SK-N-SH (cell line): ENCODE results near the gene NT5M. TPM values are rescaled to one million over a fixed set of nuclear protein-coding genes. Genes with fewer than 3 reads are reported as not detected.
"Not testable (repeated sequence)": the region's sequence is repeated elsewhere in the genome, so short reads cannot be mapped to it uniquely, and the experiment has no call there.

Source experiments
- CTCF ChIA-PET: fragments of 300-600, 350-600 bp; formaldehyde crosslinking; extraction: SDS; loops from one replicate; lab custom pipeline; 2021; lab: Yijun Ruan, JAX
- POLR2A ChIA-PET: fragments of 350-600 bp; sonication (Branson Sonifier 250); formaldehyde crosslinking; extraction: SDS; loops from one replicate; lab custom pipeline; 2020; ENCODE audit warnings: antibody characterized with exemption, inconsistent platforms; lab: Yijun Ruan, JAX
- DNase-seq: peaks from one replicate; pipeline ENCODE4 v3.0.0; 2012
- H2AFZ ChIP-seq: fragments of 200-600 bp; sonication (generic); 2 replicates; pipeline ENCODE4 v1.8.1; 2016; ENCODE audit warnings: antibody characterized with exemption, mild to moderate bottlenecking, low read depth
- H3F3A ChIP-seq: fragments of 200-600 bp; sonication (generic); replicated peaks from 2 replicates; pipeline ENCODE3; 2016; ENCODE audit warnings: antibody characterized with exemption, mild to moderate bottlenecking; ENCODE audit not compliant: insufficient read depth
- H3K27ac ChIP-seq, 2 experiments: fragments of 200-500 bp in 1 of 2; fragments of 200-600 bp in 1 of 2; sonication (Bioruptor generic) in 1 of 2; sonication (generic), shearing (Covaris generic) in 1 of 2; 2 replicates each; pipeline versions ENCODE4 v1.5.1 to v1.6.1; 2014 to 2016; ENCODE audit warnings: low read depth in 2 of 2, inconsistent platforms in 1 of 2, low read length in 1 of 2, mild to moderate bottlenecking in 1 of 2, mixed read lengths in 1 of 2
- H3K27me3 ChIP-seq: fragments of 200-600 bp; sonication (generic), shearing (Covaris generic); 2 replicates; pipeline ENCODE4 v1.6.1; 2016; ENCODE audit warnings: mixed run types; ENCODE audit not compliant: insufficient read depth
- H3K36me3 ChIP-seq, 2 experiments: fragments of 200-500 bp in 1 of 2; fragments of 200-600 bp in 1 of 2; sonication (Bioruptor generic) in 1 of 2; sonication (generic) in 1 of 2; replicated peaks in 1 of 2; 2 replicates each; pipeline versions ENCODE3 to v1.5.1; 2014 to 2016; ENCODE audit warnings: low read length in 1 of 2, mild to moderate bottlenecking in 1 of 2; ENCODE audit not compliant: insufficient read depth in 2 of 2, control insufficient read depth in 1 of 2
- H3K4me1 ChIP-seq, 2 experiments: fragments of 200-500 bp in 1 of 2; fragments of 200-600 bp in 1 of 2; sonication (Bioruptor generic) in 1 of 2; sonication (generic), shearing (Covaris generic) in 1 of 2; 2 replicates each; pipeline versions ENCODE4 v1.5.1 to v1.6.1; 2014 to 2016; ENCODE audit warnings: low read depth in 1 of 2, low read length in 1 of 2, mixed run types in 1 of 2; ENCODE audit not compliant: insufficient read depth in 2 of 2, control insufficient read depth in 1 of 2
- H3K4me2 ChIP-seq: fragments of 200-600 bp; sonication (generic), shearing (Covaris generic); 2 replicates; pipeline ENCODE4 v1.6.1; 2017; ENCODE audit warnings: mixed run types
- H3K4me3 ChIP-seq, 2 experiments: fragments of 200-500 bp in 1 of 2; fragments of 200-600 bp in 1 of 2; sonication (Bioruptor generic) in 1 of 2; sonication (generic), shearing (Covaris generic) in 1 of 2; 2 replicates each; pipeline versions ENCODE4 v1.5.1 to v1.8.1; 2014 to 2016; ENCODE audit warnings: low read depth in 2 of 2, inconsistent platforms in 1 of 2, low read length in 1 of 2, mild to moderate bottlenecking in 1 of 2, mixed read lengths in 1 of 2, moderate library complexity in 1 of 2
- H3K79me2 ChIP-seq: fragments of 200-600 bp; sonication (generic); 2 replicates; pipeline ENCODE4 v1.8.1; 2017; ENCODE audit warnings: mild to moderate bottlenecking; ENCODE audit not compliant: insufficient read depth
- H3K9ac ChIP-seq: fragments of 200-600 bp; sonication (generic); 2 replicates; pipeline ENCODE4 v1.6.1; 2017; ENCODE audit warnings: mixed run types
- H3K9me2 ChIP-seq: fragments of 200-600 bp; sonication (generic); 2 replicates; pipeline ENCODE4 v1.6.1; 2017; ENCODE audit warnings: mixed run types
- H3K9me3 ChIP-seq: fragments of 200-600 bp; sonication (generic); 2 replicates; pipeline ENCODE4 v1.6.1; 2017; ENCODE audit warnings: mixed run types, mild to moderate bottlenecking, moderate library complexity
- H4K20me1 ChIP-seq: fragments of 200-600 bp; sonication (generic); 2 replicates; pipeline ENCODE4 v1.6.1; 2017; ENCODE audit warnings: mild to moderate bottlenecking, mixed run types; ENCODE audit not compliant: insufficient read depth
- CTCF ChIP-seq: fragments of 200-600 bp; sonication (generic); IDR thresholded peaks from 2 replicates; pipeline ENCODE4 v1.6.1; 2017; ENCODE audit warnings: antibody characterized with exemption, mild to moderate bottlenecking, moderate library complexity
- EP300 ChIP-seq, 2 experiments: IDR thresholded peaks; 2 replicates each; pipeline versions ENCODE4 v1.4.0 to v1.6.1; 2012; ENCODE audit warnings: borderline replicate concordance in 1 of 2, low read depth in 1 of 2, low read length in 1 of 2
- EZH2phosphoT487 ChIP-seq: fragments of 200-600 bp; sonication (generic); IDR thresholded peaks from 2 replicates; pipeline ENCODE4 v1.6.1; 2017; ENCODE audit warnings: low read depth, mixed run types, mild to moderate bottlenecking, antibody characterized with exemption, moderate library complexity, borderline replicate concordance
- FOSL2 ChIP-seq: IDR thresholded peaks from 2 replicates; pipeline ENCODE4 v1.4.0; 2012; ENCODE audit warnings: low read depth, mild to moderate bottlenecking, moderate library complexity, borderline replicate concordance
- GATA2 ChIP-seq: sonication (generic); formaldehyde crosslinking; IDR thresholded peaks from 2 replicates; pipeline ENCODE4 v1.5.0; 2020; ENCODE audit warnings: mild to moderate bottlenecking, missing genetic modification reagents
- NFIC ChIP-seq: IDR thresholded peaks from 2 replicates; pipeline ENCODE4 v1.4.0; 2012; ENCODE audit warnings: borderline replicate concordance
- NRF1 ChIP-seq: IDR thresholded peaks from 2 replicates; pipeline ENCODE4 v1.6.1; 2012; ENCODE audit warnings: low read depth, mild to moderate bottlenecking, low read length
- PBX3 ChIP-seq: IDR thresholded peaks from 2 replicates; pipeline ENCODE4; 2012
- REST ChIP-seq: IDR thresholded peaks from 2 replicates; pipeline ENCODE4 v1.6.1; 2012; ENCODE audit warnings: mild to moderate bottlenecking, low read depth, low read length, moderate library complexity
- RXRA ChIP-seq: IDR thresholded peaks from 2 replicates; pipeline ENCODE4 v1.4.0; 2012; ENCODE audit warnings: low read depth, mild to moderate bottlenecking, borderline replicate concordance
- SIN3A ChIP-seq: IDR thresholded peaks from 2 replicates; pipeline ENCODE4 v1.6.1; 2012; ENCODE audit warnings: low read depth, mild to moderate bottlenecking, low read length, moderate library complexity, borderline replicate concordance
- TAF1 ChIP-seq: IDR thresholded peaks from 2 replicates; pipeline ENCODE4 v1.6.1; 2012; ENCODE audit warnings: low read depth, mild to moderate bottlenecking, low read length, moderate library complexity, borderline replicate concordance
- TCF12 ChIP-seq: IDR thresholded peaks from 2 replicates; pipeline ENCODE4 v1.4.0; 2012
- TEAD4 ChIP-seq: IDR thresholded peaks from 2 replicates; pipeline ENCODE4 v1.4.0; 2012; ENCODE audit warnings: mild to moderate bottlenecking, borderline replicate concordance; ENCODE audit not compliant: insufficient read depth
- YY1 ChIP-seq: IDR thresholded peaks from 2 replicates; pipeline ENCODE4 v1.4.0; 2012; ENCODE audit warnings: low read depth, mild to moderate bottlenecking
- ZBTB33 ChIP-seq: IDR thresholded peaks from 2 replicates; pipeline ENCODE4 v1.4.0; 2012; ENCODE audit warnings: low read depth, borderline replicate concordance
- WGBS: methylation state at CpG from one replicate; pipeline ENCODE4 v1.1.6; 2017; ENCODE audit warnings: low lambda C conversion rate; 5-methylcytosine and 5-hydroxymethylcytosine counted together
- polyA plus RNA-seq, 3 experiments: library from polyadenylated mRNA; depleted of rRNA; stranded (reverse); fragments of >200 nt; gene quantifications; 2 replicates each; pipeline ENCODE4 v1.2.3, GENCODE V29; 2012
- TF ChIP-seq, protein P1 (sequence below): fragments of 150-350 bp; IDR thresholded peaks from 2 replicates; pipeline ENCODE4 v1.6.1; 2017; ENCODE audit warnings: antibody characterized with exemption, low read length, low read depth, borderline replicate concordance

NT5M gene
- polyA plus RNA-seq, 1 of the 3 experiments (the other 2 are of a cell fraction), result 3.9 TPM

DNA sequence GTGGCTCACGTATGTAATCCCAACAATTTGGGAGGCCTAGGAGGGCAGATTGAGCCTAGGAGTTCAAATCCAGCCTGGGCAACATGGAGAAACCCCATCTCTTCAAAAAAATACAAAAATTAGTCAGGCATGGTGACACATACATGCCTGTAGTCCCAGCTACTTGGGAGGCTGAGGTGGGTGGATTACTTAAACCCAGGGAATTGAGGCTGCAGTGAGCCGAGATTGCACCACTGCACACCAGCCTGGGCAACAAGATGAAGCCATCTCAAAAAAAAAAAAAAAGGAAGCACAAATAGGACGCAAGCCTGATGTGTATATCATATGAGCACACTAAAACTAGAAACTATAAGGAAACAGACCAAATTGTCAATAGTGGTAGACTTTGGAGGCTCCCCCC lies 49.1 kb upstream of the NT5M start:
- no peak for TF ChIP-seq NFIC
- TF ChIP-seq TEAD4, result no peak
- TF ChIP-seq FOSL2, result no peak
- no peak for TF ChIP-seq RXRA
- TF ChIP-seq, protein P1, sequence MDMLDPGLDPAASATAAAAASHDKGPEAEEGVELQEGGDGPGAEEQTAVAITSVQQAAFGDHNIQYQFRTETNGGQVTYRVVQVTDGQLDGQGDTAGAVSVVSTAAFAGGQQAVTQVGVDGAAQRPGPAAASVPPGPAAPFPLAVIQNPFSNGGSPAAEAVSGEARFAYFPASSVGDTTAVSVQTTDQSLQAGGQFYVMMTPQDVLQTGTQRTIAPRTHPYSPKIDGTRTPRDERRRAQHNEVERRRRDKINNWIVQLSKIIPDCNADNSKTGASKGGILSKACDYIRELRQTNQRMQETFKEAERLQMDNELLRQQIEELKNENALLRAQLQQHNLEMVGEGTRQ, result no peak
- TF ChIP-seq TAF1, result no peak
- TF ChIP-seq EZH2phosphoT487, result no peak
- no peak for TF ChIP-seq EP300 (IDR thresholded peaks at IDR 0.05; ENCODE audit: borderline replicate concordance in 1 of 2, low read depth in 1 of 2, low read length in 1 of 2)
- TF ChIP-seq REST, result no peak
- TF ChIP-seq TCF12, result no peak
- TF ChIP-seq GATA2 (CRISPR knock-in tag), result no peak
- no peak for TF ChIP-seq ZBTB33
- TF ChIP-seq YY1, result no peak
- TF ChIP-seq NRF1, result no peak
- TF ChIP-seq PBX3, result no peak
- TF ChIP-seq SIN3A, result no peak
- no peak for TF ChIP-seq CTCF
- H3K79me2 ChIP-seq, result no peaks in the 10 kb centered on the region
- ChIA-PET CTCF (no interaction called here), POLR2A (no interaction called here)
- no peak overlapping the region for H3K4me2 ChIP-seq
- no peak overlapping the region for H3K4me3 ChIP-seq
- WGBS, result 97% methylated on average over 3 of the region's 3 CpGs
- peaks cover 0 to 5% of the 10 kb centered on the region in 2 experiments; a peak in 1 of 4 replicates for H3K4me1 ChIP-seq
- H4K20me1 ChIP-seq, result no peaks in the 10 kb centered on the region
- H3K9ac ChIP-seq, result no peak overlapping the region
- H3K27ac ChIP-seq, result no peak overlapping the region
- H3K9me3 ChIP-seq, result no peaks in the 10 kb centered on the region
- H2AFZ ChIP-seq, result no peak overlapping the region
- H3F3A ChIP-seq, result peaks cover 6% of the 10 kb centered on the region
- no peaks in the 10 kb centered on the region for H3K9me2 ChIP-seq
- no peaks in the 10 kb centered on the region for H3K27me3 ChIP-seq
- peaks cover 30 to 65% of the 10 kb centered on the region in 2 experiments for H3K36me3 ChIP-seq
- no peak for DNase-seq

GRCh38 chr17:17255689-17256088 lies 47.5 kb upstream of the NT5M start:
- H3K4me2 ChIP-seq, POLR2A ChIA-PET, DNase-seq, H3K27ac ChIP-seq, H3F3A ChIP-seq, H3K9me3 ChIP-seq, H3K79me2 ChIP-seq, H3K4me3 ChIP-seq, H3K9me2 ChIP-seq, H4K20me1 ChIP-seq, H3K27me3 ChIP-seq, H2AFZ ChIP-seq, H3K4me1 ChIP-seq, H3K9ac ChIP-seq: not testable (repeated sequence)
- peaks cover 36 to 76% of the 10 kb centered on the region in 2 experiments for H3K36me3 ChIP-seq
- CTCF ChIA-PET, result interaction anchor here (0.7 to 0.9 kb wide), 2 partner anchors 15 to 848 kb away, joined by 3 to 5 read pairs; no protein-coding TSS in a partner anchor
- 92% methylated on average over 11 of the region's 11 CpGs for WGBS
